ENCODE results near the gene PRH2.

The PRH2 gene

DNA sequence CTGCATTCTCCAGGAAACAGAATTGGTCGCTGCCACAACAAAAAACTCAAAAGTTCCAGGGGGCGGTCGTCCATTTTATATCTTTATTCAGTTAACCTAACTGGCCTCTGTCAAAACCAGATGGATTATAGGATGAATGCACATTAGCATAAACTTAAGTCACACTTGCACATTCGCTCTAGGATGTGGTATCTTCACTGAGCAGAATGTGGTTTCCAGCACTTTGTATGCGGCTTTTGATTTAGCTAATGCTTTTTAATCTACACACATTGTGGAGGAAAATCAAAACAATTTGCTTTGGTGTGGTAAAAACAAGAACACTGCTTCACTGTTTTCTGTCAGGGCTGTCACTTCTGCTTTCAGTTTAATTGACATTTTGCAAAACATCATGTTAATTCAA, 53.2 kb downstream of the PRH2 start:
- POLR2A ChIA-PET: no interaction called here
- Histone ChIP-seq H3K9me3 (ENCODE audit: control insufficient read depth, insufficient read depth, low read depth, low read length) (no peaks in the 10 kb centered on the region), H3K4me3 (ENCODE audit: low read depth, low read length) (no peak overlapping the region), H3K27ac (ENCODE audit: extremely low read depth, low read depth, low read length) (no peak overlapping the region), H3K36me3 (ENCODE audit: control insufficient read depth in 2 of 2, insufficient read depth in 1 of 2, low read length in 2 of 2) (no peaks in the 10 kb centered on the region), H3K4me1 (ENCODE audit: control insufficient read depth, insufficient read depth, low read length) (no peaks in the 10 kb centered on the region)
- TF ChIP-seq IKZF3 (tag by site-specific recombination; IDR thresholded peaks at IDR 0.05) (no peak), SALL2 (tag by site-specific recombination; IDR thresholded peaks at IDR 0.05; ENCODE audit: borderline replicate concordance) (no peak), ZNF561 (tag by site-specific recombination; IDR thresholded peaks at IDR 0.05; ENCODE audit: borderline replicate concordance) (no peak), ZNF510 (tag by site-specific recombination; IDR thresholded peaks at IDR 0.05; ENCODE audit: insufficient replicate concordance) (no peak), ZNF654 (tag by site-specific recombination; IDR thresholded peaks at IDR 0.05; ENCODE audit: low read depth) (no peak), ZNF624 (tag by site-specific recombination; IDR thresholded peaks at IDR 0.05) (no peak)
- CTCF ChIA-PET: no interaction called here

Data from HEK293 (cell line).